K562 (cell line): Measurements from ENCODE around the gene PNPLA7. TPM values are rescaled to one million over a fixed set of nuclear protein-coding genes. Genes with fewer than 3 reads are reported as not detected.

Experiments used
- polyA plus RNA-seq, 8 experiments: library from polyadenylated mRNA; depleted of rRNA in 4 of 8; stranded (reverse) in 5 of 8; unstranded in 3 of 8; fragments of >200 nt; fragmentation: Nextera tagmentation in 2 of 8; fragmentation: Illumina TruSeq in 1 of 8; extraction: Ambion mirVana in 2 of 8; extraction: Trizol in 1 of 8; gene quantifications; 2 replicates each; pipeline versions ENCODE4 v1.2.1 to v1.2.3, GENCODE V29; 2011 to 2014; ENCODE audit warnings: inconsistent platforms in 1 of 8, missing spikeins in 1 of 8
- total RNA-seq, 7 experiments: library from RNA; depleted of rRNA in 6 of 7; stranded (reverse); fragments of >200 nt in 6 of 7; fragmentation: Illumina TruSeq in 2 of 7; extraction: Trizol in 2 of 7; gene quantifications; 2 replicates each; pipeline versions ENCODE4 v1.2.1 to v1.2.3, GENCODE V29; 2011 to 2021; ENCODE audit warnings: low replicate concordance in 1 of 7
- TF ChIP-seq, protein P1 (sequence below): fragments of 450-650 bp; IDR thresholded peaks from 2 replicates; pipeline ENCODE4 v1.6.1; 2016; ENCODE audit warnings: low read depth

The PNPLA7 gene
- total and polyA plus RNA-seq, 9 of the 15 experiments (the other 6 are each of a cell fraction or from before 2014, with no cell fraction given): 0.01 to 0.85 (median 0.19) TPM; not detected in 1

- TF ChIP-seq, protein P1, sequence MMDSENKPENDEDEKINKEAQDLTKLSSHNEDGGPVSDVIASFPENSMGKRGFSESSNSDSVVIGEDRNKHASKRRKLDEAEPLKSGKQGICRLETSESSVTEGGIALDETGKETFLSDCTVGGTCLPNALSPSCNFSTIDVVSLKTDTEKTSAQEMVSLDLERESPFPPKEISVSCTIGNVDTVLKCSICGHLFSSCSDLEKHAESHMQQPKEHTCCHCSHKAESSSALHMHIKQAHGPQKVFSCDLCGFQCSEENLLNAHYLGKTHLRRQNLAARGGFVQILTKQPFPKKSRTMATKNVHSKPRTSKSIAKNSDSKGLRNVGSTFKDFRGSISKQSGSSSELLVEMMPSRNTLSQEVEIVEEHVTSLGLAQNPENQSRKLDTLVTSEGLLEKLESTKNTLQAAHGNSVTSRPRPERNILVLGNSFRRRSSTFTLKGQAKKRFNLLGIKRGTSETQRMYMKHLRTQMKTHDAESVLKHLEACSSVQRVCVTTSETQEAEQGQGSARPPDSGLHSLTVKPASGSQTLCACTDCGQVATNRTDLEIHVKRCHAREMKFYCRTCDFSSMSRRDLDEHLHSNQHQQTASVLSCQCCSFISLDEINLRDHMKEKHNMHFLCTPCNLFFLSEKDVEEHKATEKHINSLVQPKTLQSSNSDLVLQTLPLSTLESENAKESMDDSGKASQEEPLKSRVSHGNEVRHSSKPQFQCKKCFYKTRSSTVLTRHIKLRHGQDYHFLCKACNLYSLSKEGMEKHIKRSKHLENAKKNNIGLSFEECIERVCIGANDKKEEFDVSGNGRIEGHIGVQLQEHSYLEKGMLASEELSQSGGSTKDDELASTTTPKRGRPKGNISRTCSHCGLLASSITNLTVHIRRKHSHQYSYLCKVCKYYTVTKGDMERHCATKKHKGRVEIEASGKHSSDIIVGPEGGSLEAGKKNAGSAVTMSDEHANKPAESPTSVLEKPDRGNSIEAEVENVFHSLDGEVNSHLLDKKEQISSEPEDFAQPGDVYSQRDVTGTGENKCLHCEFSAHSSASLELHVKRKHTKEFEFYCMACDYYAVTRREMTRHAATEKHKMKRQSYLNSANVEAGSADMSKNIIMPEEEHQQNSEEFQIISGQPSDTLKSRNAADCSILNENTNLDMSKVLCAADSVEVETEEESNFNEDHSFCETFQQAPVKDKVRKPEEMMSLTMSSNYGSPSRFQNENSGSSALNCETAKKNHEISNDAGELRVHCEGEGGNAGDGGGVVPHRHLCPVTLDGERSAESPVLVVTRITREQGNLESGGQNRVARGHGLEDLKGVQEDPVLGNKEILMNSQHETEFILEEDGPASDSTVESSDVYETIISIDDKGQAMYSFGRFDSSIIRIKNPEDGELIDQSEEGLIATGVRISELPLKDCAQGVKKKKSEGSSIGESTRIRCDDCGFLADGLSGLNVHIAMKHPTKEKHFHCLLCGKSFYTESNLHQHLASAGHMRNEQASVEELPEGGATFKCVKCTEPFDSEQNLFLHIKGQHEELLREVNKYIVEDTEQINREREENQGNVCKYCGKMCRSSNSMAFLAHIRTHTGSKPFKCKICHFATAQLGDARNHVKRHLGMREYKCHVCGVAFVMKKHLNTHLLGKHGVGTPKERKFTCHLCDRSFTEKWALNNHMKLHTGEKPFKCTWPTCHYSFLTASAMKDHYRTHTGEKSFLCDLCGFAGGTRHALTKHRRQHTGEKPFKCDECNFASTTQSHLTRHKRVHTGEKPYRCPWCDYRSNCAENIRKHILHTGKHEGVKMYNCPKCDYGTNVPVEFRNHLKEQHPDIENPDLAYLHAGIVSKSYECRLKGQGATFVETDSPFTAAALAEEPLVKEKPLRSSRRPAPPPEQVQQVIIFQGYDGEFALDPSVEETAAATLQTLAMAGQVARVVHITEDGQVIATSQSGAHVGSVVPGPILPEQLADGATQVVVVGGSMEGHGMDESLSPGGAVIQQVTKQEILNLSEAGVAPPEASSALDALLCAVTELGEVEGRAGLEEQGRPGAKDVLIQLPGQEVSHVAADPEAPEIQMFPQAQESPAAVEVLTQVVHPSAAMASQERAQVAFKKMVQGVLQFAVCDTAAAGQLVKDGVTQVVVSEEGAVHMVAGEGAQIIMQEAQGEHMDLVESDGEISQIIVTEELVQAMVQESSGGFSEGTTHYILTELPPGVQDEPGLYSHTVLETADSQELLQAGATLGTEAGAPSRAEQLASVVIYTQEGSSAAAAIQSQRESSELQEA: no peak
Observed at GRCh38 chr9:137592767-137593166, 42.6 kb upstream of the PNPLA7 start (continued).
